ENCODE measurements around the gene RSPH1. TPM values are rescaled to one million over a fixed set of nuclear protein-coding genes. Genes with fewer than 3 reads are reported as not detected.

RSPH1 gene
- polyA plus RNA-seq, 1 of the 3 experiments (the other 2 are of a cell fraction): 0.97 TPM

DNA sequence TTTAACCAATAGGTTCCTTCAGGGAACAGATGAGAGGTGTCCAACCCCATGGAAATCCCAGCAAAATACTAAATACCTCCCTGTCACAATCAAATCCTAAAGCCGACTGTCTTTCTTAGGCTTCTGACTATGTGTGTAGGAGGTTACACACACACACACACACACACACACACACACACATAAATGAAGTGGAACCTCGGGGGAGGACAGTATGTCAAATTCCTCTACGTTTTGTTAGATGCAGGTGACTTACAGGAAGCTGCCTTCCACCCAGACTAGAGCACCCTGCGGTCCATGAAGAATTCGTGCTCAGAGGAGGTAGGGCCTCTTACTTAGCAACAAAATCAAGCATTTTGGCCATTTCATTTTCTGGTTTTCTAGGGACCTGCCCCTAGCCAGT, 16.4 kb downstream of the RSPH1 start (continued):
- TF ChIP-seq EP300 (IDR thresholded peaks at IDR 0.05; ENCODE audit: borderline replicate concordance in 1 of 2, low read depth in 1 of 2, low read length in 1 of 2) (no peak), MXI1 (IDR thresholded peaks at IDR 0.05; ENCODE audit: low read depth, low read length) (no peak), TEAD4 (IDR thresholded peaks at IDR 0.05; ENCODE audit: borderline replicate concordance, insufficient read depth) (no peak), RXRA (IDR thresholded peaks at IDR 0.05; ENCODE audit: borderline replicate concordance, low read depth) (no peak)

DNA sequence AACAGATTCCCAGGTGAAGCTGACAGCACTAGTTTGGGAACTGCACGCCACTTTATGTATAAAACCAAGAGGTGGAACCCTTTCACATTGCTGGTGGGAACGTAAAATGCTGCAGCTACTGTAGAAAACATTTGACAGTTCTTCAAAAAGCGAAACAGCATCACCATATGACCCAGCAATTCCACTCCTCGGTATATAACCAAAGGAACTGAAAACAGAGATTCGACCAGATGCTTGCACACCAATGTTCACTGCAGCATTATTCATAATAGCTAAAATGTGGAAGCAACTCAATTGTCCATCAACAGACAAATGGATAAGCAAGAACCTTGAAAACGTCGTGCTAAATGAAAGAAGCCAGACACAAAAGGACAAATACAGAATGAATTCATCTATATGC, 17.5 kb downstream of the RSPH1 start:
- H3K9me3 ChIP-seq: no peaks in the 10 kb centered on the region
- POLR2A ChIA-PET: no interaction called here
- no peak overlapping the region for H3K4me3 ChIP-seq (ENCODE audit: low read depth in 2 of 2, low read length in 1 of 2)
- H3F3A ChIP-seq (replicated peaks; ENCODE audit: insufficient read depth): no peaks in the 10 kb centered on the region
- H3K27me3 ChIP-seq (ENCODE audit: insufficient read depth): no peaks in the 10 kb centered on the region
- H4K20me1 ChIP-seq (ENCODE audit: insufficient read depth): no peaks in the 10 kb centered on the region
- TF ChIP-seq NRF1 (IDR thresholded peaks at IDR 0.05; ENCODE audit: low read depth, low read length) (no peak), USF2 (IDR thresholded peaks at IDR 0.05; ENCODE audit: borderline replicate concordance, low read depth, low read length) (no peak), FOSL2 (IDR thresholded peaks at IDR 0.05; ENCODE audit: borderline replicate concordance, low read depth) (no peak), RAD21 (IDR thresholded peaks at IDR 0.05; ENCODE audit: low read length) (no peak), TAF1 (IDR thresholded peaks at IDR 0.05; ENCODE audit: borderline replicate concordance, low read depth, low read length) (no peak), FOXJ3 (CRISPR knock-in tag; IDR thresholded peaks at IDR 0.05) (no peak), EP300 (IDR thresholded peaks at IDR 0.05; ENCODE audit: borderline replicate concordance in 1 of 2, low read depth in 1 of 2, low read length in 1 of 2) (no peak), TEAD4 (IDR thresholded peaks at IDR 0.05; ENCODE audit: borderline replicate concordance, insufficient read depth) (no peak), FOXM1 (IDR thresholded peaks at IDR 0.05; ENCODE audit: low read depth) (no peak), RFX5 (IDR thresholded peaks at IDR 0.05; ENCODE audit: low read length) (no peak), POLR2AphosphoS5 (IDR thresholded peaks at IDR 0.05; ENCODE audit: low read depth, low read length) (no peak), YY1 (IDR thresholded peaks at IDR 0.05; ENCODE audit: low read depth) (no peak)
- TF ChIP-seq, protein P1, sequence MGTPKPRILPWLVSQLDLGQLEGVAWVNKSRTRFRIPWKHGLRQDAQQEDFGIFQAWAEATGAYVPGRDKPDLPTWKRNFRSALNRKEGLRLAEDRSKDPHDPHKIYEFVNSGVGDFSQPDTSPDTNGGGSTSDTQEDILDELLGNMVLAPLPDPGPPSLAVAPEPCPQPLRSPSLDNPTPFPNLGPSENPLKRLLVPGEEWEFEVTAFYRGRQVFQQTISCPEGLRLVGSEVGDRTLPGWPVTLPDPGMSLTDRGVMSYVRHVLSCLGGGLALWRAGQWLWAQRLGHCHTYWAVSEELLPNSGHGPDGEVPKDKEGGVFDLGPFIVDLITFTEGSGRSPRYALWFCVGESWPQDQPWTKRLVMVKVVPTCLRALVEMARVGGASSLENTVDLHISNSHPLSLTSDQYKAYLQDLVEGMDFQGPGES (IDR thresholded peaks at IDR 0.05; ENCODE audit: low read depth, low read length): no peak
- no peak overlapping the region for H3K4me2 ChIP-seq
- no peaks in the 10 kb centered on the region for H3K36me3 ChIP-seq (replicated peaks in 1 of 2; ENCODE audit: control insufficient read depth in 1 of 2, insufficient read depth in 2 of 2, low read length in 1 of 2)
- H3K4me1 ChIP-seq (ENCODE audit: control insufficient read depth in 1 of 2, insufficient read depth in 2 of 2, low read depth in 1 of 2, low read length in 1 of 2): peaks cover 0 to 9% of the 10 kb centered on the region in 2 experiments; a peak in 2 of 4 replicates
- no peaks in the 10 kb centered on the region for H3K79me2 ChIP-seq (ENCODE audit: insufficient read depth)
- CTCF ChIA-PET: interaction anchor here (1.0 to 1.5 kb wide), 3 partner anchors 14 to 168 kb away, joined by 3 to 4 read pairs (median 3); no protein-coding TSS in a partner anchor
- H2AFZ ChIP-seq (ENCODE audit: low read depth): no peak overlapping the region
- no peak for DNase-seq
- WGBS (ENCODE audit: low lambda C conversion rate): 57% methylated on average over 7 of the region's 7 CpGs
- no peak overlapping the region for H3K27ac ChIP-seq (ENCODE audit: low read depth in 2 of 2, low read length in 1 of 2)
- H3K9me2 ChIP-seq: no peaks in the 10 kb centered on the region; the same call in 1 of the 2 replicates
- H3K9ac ChIP-seq: no peak overlapping the region
